Measurements from ENCODE around the gene ZNF683. TPM values are rescaled to one million over a fixed set of nuclear protein-coding genes. Genes with fewer than 3 reads are reported as not detected.
A peak's percentile ranks its signal among the peaks of the same experiment; 100 is the strongest.
"Not testable (repeated sequence)": the region's sequence is repeated elsewhere in the genome, so short reads cannot be mapped to it uniquely, and the experiment has no call there.

Gene ZNF683
- under 1 TPM in 3 of 7 donors, not detected in 4; 0.28 to 0.50 (median 0.41) TPM for total RNA-seq
- polyA plus RNA-seq: under 1 TPM in 1 of 2 donors, not detected in 1; 0.15 TPM
- long read RNA-seq, donor 1: 0 reads
- long read RNA-seq, donor 2: 0 reads
- long read RNA-seq, donor 3: 0 reads

DNA sequence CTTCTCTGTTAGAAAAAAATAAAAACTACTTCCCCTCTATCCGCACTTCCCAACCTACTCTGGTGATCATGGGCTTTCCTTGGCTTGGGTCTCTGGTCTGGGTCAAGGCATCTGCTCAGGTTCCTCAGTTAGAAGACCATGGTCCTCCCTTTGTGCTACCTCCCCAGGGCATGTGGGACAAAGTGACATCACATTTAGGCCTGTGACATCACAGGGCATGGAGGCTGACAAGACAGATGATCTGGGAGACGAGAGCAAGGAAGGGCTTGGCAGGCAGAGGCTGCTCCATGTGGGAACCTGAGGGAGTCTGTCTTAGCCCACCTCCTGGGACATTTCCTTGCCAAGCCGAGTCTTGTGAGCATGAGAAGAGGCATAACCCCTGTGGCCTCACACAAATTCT is at the start of gene ZNF683:
Gene ZNF683 (minus strand): TSS at position 140 of the 400 bp plus-strand sequence. CDS start 4,179 bp downstream, outside the sequence.
- DNase-seq: not testable (repeated sequence)

DNA sequence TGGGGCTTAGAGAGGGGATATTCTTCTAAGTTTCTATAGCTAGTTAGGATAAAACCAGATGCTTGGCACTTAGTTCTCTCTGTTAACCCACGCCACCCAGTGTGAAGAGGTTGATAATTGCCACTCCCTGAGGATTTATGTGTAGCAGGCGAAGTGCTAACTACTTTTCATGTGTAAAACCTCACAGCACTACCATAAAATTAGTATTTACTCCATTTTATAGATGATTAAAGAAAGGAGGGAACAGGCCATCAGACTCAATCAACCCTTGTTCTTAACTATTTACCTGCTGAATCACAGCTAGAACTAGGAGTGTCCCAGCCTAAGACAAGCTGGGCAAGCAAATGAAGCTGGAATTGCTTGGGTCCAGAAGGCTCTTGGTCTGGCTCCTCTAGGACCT is 46.9 kb upstream of the ZNF683 start:
- Histone ChIP-seq H3K36me3 (no peaks in the 10 kb centered on the region), H3K9me3 (no peaks in the 10 kb centered on the region), H3K27me3 (no peaks in the 10 kb centered on the region), H3K4me1 (ENCODE audit: insufficient read depth) (no peaks in the 10 kb centered on the region), H3K27ac (no peak overlapping the region), H3K4me3 (no peak overlapping the region)
- TF ChIP-seq, protein P1, sequence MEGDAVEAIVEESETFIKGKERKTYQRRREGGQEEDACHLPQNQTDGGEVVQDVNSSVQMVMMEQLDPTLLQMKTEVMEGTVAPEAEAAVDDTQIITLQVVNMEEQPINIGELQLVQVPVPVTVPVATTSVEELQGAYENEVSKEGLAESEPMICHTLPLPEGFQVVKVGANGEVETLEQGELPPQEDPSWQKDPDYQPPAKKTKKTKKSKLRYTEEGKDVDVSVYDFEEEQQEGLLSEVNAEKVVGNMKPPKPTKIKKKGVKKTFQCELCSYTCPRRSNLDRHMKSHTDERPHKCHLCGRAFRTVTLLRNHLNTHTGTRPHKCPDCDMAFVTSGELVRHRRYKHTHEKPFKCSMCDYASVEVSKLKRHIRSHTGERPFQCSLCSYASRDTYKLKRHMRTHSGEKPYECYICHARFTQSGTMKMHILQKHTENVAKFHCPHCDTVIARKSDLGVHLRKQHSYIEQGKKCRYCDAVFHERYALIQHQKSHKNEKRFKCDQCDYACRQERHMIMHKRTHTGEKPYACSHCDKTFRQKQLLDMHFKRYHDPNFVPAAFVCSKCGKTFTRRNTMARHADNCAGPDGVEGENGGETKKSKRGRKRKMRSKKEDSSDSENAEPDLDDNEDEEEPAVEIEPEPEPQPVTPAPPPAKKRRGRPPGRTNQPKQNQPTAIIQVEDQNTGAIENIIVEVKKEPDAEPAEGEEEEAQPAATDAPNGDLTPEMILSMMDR (IDR thresholded peaks at IDR 0.05): no peak
- TF ChIP-seq POLR2A (IDR thresholded peaks at IDR 0.05) (no peak), EP300 (IDR thresholded peaks at IDR 0.05) (no peak)
- WGBS, 3 donors: 42 to 61% (median 47%) methylated on average over 2 of the region's 2 CpGs
- intact Hi-C loops (cut with DNase I): no loop called here
- DNase-seq: no peak

More for the DNA sequence above, at the start of gene ZNF683:
- H3K4me3 ChIP-seq; H3K36me3 ChIP-seq; H3K27me3 ChIP-seq; H3K9me3 ChIP-seq; intact Hi-C loops (cut with DNase I); H3K4me1 ChIP-seq (ENCODE audit: insufficient read depth); H3K27ac ChIP-seq: not testable (repeated sequence)
- WGBS, 3 donors: 52 to 72% (median 59%) methylated on average over 3 of the region's 3 CpGs

DNA sequence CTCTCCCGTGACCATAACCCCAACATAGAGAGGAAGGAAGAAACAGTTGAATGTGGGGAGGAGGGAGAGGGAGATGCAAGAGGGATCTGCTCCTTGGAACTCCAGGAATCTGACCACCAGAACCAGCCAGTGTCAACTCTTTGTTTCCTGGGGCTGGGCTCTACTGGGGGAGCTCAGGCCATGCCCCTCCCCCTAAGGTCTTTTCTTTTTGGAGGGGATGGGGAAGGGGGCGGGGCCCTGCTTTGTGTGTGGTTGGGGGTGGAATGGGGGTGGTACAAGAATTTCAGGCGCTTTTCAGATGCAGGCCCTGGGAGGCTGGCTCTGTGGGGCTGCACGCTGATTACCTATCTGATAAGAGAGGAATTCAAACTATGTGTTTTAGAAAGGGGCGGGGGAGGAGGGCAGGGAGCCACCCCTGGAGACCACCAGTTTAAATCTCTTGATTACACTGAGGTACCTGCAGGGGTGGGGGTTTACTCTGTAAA is 46.4 kb upstream of the ZNF683 start:
- TF ChIP-seq, protein P1 (IDR thresholded peaks at IDR 0.05): no peak
- TF ChIP-seq EP300 (IDR thresholded peaks at IDR 0.05) (no peak), POLR2A (IDR thresholded peaks at IDR 0.05) (no peak)
- Histone ChIP-seq H3K9me3 (no peaks in the 10 kb centered on the region), H3K4me1 (ENCODE audit: insufficient read depth) (no peaks in the 10 kb centered on the region), H3K4me3 (no peak overlapping the region), H3K27me3 (no peaks in the 10 kb centered on the region), H3K27ac (no peak overlapping the region), H3K36me3 (no peaks in the 10 kb centered on the region)
- no peak for DNase-seq
- intact Hi-C loops (cut with DNase I): no loop called here
- WGBS, 3 donors: 10 to 13% (median 11%) methylated on average over 5 of the region's 5 CpGs

DNA sequence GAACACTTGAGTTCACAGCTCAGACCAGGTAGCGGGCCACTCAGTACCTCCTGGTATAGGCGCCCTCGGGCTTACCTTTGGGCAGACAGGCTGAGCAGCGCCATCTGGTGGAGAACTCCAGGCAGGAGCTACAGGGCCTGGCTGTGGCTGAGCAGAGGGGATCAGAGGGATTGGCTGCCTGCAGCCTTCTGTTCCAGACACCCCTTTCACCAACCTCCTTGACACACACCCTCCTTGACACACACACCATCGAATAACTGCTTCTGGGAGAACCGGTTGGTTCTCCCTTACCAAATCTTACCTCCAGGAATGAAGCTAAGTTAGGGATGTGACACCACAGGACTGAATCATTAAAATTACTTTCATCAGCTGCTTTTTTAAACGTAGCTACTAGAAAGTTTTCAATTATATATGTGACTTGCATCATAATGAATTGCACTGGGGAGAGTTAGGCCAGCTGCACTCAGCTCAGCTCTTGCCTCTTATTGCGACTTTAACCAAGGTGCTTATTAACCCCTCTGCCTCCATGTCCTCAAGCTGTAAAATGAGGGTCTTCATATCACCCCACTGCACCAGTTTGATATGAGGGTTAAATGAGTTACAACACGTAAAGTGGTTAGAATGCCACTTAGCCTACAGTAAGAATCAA is 44.7 kb upstream of the ZNF683 start:
- Histone ChIP-seq H3K36me3 (no peaks in the 10 kb centered on the region), H3K9me3 (no peaks in the 10 kb centered on the region), H3K27ac (no peak overlapping the region), H3K4me1 (ENCODE audit: insufficient read depth) (no peaks in the 10 kb centered on the region), H3K27me3 (no peaks in the 10 kb centered on the region), H3K4me3 (no peak overlapping the region)
- intact Hi-C loops (cut with DNase I): no loop called here
- DNase-seq: peak; percentile 17 to 65 (median 45)
- no peak for TF ChIP-seq EP300 (IDR thresholded peaks at IDR 0.05)
- TF ChIP-seq, protein P1 (IDR thresholded peaks at IDR 0.05): peak in 1 of 3 donors; percentile 15
- WGBS, 3 donors: 16 to 18% (median 16%) methylated on average over 9 of the region's 9 CpGs

DNA sequence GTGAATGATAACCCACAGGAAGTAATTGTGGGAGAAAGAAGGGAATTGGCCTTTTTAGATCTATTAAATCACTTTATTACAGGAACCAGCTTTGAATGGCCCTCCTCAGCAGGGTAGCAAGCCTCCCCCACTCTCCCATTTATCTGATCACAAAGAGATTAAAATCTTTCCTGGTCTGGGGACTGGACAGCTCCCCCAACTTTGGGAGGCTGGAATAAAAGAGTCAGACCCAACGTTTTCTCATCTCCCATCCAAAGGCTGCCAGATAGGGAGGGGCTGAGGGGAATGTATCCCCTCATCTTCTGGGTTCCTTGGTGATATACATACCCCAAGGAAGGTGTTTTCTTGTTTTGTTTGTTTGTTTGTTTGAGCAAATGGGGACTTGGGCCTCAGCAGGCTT is 40.5 kb upstream of the ZNF683 start:
- Histone ChIP-seq H3K27ac (no peak overlapping the region), H3K4me1 (ENCODE audit: insufficient read depth) (no peaks in the 10 kb centered on the region), H3K36me3 (no peaks in the 10 kb centered on the region), H3K27me3 (peaks cover 6% of the 10 kb centered on the region), H3K9me3 (no peaks in the 10 kb centered on the region), H3K4me3 (no peak overlapping the region)
- TF ChIP-seq EP300 (IDR thresholded peaks at IDR 0.05) (no peak), POLR2A (IDR thresholded peaks at IDR 0.05) (no peak)
- TF ChIP-seq, protein P1 (IDR thresholded peaks at IDR 0.05): no peak
- WGBS, 3 donors: 0 to 9% (median 0%) methylated on average over 1 of the region's 1 CpG
- intact Hi-C loops (cut with DNase I): no loop called here
- no peak for DNase-seq
